ENCODE measurements around the gene SST.

The SST gene

DNA sequence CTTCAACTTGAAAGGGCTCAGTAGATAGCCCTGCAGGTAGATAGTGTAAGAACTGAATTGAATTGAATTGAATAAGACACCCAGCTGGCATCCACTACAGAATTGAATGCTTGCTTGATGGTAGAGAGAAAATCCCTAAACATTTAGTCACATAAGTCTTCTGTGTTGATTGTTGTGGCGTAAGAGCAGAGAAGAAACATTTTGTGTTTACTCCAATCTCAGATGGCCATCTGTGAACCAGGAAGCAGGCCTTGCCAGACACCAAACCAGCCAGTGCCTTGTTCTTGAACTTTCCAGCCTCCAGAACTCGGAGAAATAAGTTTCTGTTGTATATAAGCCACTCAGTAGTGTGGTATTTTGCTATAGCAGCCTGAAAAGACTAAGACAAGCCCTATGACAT, 43.6 kb downstream of the SST start:
- no peak for DNase-seq

DNA sequence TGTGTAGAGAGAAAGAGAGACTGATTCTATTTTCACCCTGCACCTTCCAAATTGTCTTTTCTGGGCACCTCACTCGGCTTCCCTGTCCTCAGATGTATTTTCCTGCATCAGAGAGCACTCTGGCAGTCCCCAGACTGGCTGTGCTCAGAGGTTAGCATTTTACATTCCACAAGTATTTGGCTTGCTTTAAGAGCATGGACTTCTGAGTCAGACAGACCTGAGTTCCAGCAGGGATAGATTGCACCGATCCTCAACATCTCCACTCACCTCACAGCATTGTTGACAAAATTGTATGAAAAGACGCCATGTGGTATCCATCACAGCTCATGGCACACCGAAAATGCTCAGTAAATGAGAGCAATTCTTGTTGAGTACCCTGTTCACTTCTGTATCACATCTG, 45.6 kb downstream of the SST start:
- DNase-seq, result no peak

DNA sequence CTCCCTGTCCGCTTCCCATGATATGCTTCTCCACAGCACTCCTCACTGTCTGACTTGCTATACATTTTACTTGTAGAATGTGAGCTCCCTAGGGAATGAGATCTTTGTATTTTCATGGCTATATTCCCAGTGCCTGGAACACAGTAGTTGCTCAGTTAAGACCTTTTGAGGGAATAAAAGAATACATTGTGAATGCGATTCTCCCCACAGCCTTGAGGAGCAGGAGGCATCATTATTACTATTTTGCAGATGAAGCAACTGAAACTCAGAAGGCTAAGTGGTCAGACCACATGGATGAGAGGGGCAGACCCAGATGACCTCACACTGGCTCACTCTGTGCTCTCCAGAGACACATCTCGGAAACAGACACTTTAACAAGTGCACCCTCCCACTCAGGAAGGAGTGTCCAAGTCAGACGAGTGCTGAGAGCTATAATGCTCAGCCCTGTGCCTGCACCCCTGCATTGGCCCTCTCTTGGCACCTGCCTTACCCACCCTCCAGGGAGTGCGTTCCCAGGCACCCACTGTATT, 46.8 kb downstream of the SST start:
- no peak for DNase-seq

DNA sequence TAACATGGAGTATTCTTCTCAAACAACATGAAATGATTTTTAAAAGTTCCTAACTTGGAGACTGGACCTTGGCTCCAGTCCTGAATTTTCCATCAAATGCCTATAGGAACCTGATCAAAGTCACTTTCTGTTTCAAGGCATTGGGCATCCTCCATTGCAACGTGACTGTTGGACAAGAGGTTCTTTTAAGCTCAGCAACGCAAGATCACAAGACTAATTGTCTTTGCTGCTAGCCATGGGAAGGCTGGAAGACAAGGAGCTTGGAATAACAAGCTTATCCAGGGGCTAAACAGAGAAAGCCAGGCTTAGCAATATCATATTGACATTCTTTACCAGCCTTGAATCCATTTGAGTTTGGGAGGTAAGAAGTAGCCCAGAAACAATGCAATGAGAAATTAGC, 48.3 kb downstream of the SST start:
- no peak for DNase-seq

DNA sequence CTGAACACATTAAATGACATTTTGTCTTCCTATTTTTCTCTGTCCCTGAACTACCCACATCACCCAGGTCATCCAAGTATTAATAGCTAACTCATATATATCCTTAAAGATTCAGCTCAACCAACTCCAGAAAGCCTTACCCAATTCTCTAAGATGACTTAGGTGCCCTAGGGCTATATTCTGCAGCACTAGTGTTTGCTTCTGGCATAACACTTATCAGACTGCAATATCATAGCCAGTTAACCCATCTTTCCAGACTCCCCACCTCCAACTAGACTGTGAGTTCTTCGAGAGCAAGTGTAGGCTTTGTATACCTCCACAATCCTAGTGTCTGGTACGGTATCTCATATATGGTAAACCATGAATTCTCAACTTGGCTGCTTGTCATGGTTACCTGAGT, 50.7 kb downstream of the SST start:
- DNase-seq, result no peak

Data from activated CD4-positive, alpha-beta T cell treated with anti-CD3 and anti-CD28 coated beads, Interleukin-2, amount 50 U/mL, for 48 hours (primary cell).